Measurements from ENCODE around the gene IFNA7. TPM values are rescaled to one million over a fixed set of nuclear protein-coding genes. Genes with fewer than 3 reads are reported as not detected.
A peak's percentile ranks its signal among the peaks of the same experiment; 100 is the strongest.
"Not testable (repeated sequence)": the region's sequence is repeated elsewhere in the genome, so short reads cannot be mapped to it uniquely, and the experiment has no call there.

Gene IFNA7
- total RNA-seq, 2 experiments from 2014 or later, result not detected

DNA sequence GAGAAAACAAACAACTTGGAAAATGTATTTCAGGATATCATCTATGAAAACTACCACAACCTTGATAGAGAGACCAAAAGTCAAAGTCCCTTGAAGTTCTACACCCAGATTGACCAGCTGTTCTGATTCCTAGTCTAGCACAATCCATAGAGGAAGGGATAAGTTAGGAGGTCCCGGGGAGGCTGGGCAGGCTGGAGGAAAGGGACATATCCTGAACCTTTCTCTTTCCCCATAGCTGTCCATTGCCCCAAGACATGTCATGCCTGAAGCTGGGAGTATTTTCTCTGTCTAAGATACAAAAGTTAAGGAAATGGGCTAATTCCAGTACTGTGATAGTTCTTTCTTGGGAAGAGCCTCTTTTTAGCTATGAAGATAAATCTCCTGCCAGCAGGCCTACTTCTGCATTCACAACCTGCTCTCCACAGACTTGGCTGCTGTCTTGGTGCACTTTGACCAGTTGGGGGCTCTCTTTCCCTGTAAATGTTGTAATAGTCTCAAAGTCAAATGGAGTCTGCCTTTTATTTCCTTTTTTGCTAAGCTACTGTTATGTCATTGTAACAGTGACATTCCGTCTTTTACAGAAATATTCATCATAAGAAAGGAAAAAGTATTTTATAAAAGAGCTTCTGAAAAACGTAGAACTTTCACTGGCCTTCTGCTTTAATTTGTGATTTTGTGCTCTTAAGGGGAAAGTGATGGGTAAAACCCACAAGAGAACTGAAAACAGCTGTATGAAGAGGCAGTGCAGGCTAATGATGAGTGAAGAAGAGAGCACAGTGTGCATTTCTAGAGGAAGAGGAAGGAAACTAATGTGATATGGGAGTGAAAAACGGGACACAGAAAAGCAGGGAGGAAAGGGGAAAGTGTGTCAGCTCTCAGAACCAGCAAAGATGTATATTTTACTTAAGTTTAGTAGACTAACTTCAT lies 18.9 kb downstream of the IFNA7 start:
- ChIA-PET POLR2A (interaction anchor here (0.6 to 0.7 kb wide), 3 partner anchors 9 to 764 kb away, joined by 3 to 4 read pairs (median 3); no protein-coding TSS in a partner anchor), CTCF (interaction anchor here (1.2 to 1.7 kb wide), 3 partner anchors 9 to 21 kb away, joined by 3 to 6 read pairs (median 6); no protein-coding TSS in a partner anchor)
- H3K27me3 ChIP-seq (ENCODE audit: control insufficient read depth in 1 of 2, insufficient read depth in 2 of 2, low read length in 2 of 2); H3K9me3 Mint-ChIP-seq; H3K27me3 Mint-ChIP-seq; H3K4me1 ChIP-seq (ENCODE audit: insufficient read depth, low read length); H3K4me3 Mint-ChIP-seq; H3K27ac ChIP-seq (ENCODE audit: low read depth in 1 of 2, low read length in 2 of 2); H3K9me3 ChIP-seq (ENCODE audit: control insufficient read depth in 1 of 2, insufficient read depth in 1 of 2, low read length in 2 of 2); H3K4me3 ChIP-seq (ENCODE audit: low read length); H3K36me3 ChIP-seq (ENCODE audit: insufficient read depth, low read length); intact Hi-C loops (cut with DNase I, micrococcal nuclease); H3K4me1 Mint-ChIP-seq (ENCODE audit: low read depth); H3K36me3 Mint-ChIP-seq (ENCODE audit: low read depth); H3K27ac Mint-ChIP-seq: not testable (repeated sequence)
- DNase-seq (peak in 5 of 14 experiments; percentile 5 to 54 (median 39)), ATAC-seq (ENCODE audit: poor library complexity) (peak; percentile 84)
- peak; percentile 60 for TF ChIP-seq CTCF (IDR thresholded peaks at IDR 0.05)

- Mint-ChIP-seq H3K36me3 (ENCODE audit: low read depth) (no peaks in the 10 kb centered on the region), H3K27me3 (no peaks in the 10 kb centered on the region), H3K4me3 (no peak overlapping the region), H3K27ac (no peak overlapping the region), H3K9me3 (no peaks in the 10 kb centered on the region), H3K4me1 (ENCODE audit: low read depth) (no peaks in the 10 kb centered on the region)
- intact Hi-C loops (cut with DNase I, micrococcal nuclease), result no loop called here
- no peak for DNase-seq
- CTCF ChIA-PET, result interaction anchor here (1.3 kb wide), 1 partner anchor 8 kb away, joined by 6 read pairs; no protein-coding TSS in a partner anchor
- Histone ChIP-seq H3K4me3 (ENCODE audit: low read length) (no peak overlapping the region), H3K27ac (ENCODE audit: low read depth in 1 of 2, low read length in 2 of 2) (no peak overlapping the region), H3K36me3 (ENCODE audit: insufficient read depth, low read length) (no peaks in the 10 kb centered on the region), H3K4me1 (ENCODE audit: insufficient read depth, low read length) (no peaks in the 10 kb centered on the region), H3K9me3 (ENCODE audit: control insufficient read depth in 1 of 2, insufficient read depth in 1 of 2, low read length in 2 of 2) (no peaks in the 10 kb centered on the region), H3K27me3 (ENCODE audit: control insufficient read depth in 1 of 2, insufficient read depth in 2 of 2, low read length in 2 of 2) (no peaks in the 10 kb centered on the region)
- POLR2A ChIA-PET, result no interaction called here
- ATAC-seq (ENCODE audit: poor library complexity), result no peak
- TF ChIP-seq CTCF (IDR thresholded peaks at IDR 0.05), result no peak
Observed at GRCh38 chr9:21174671-21175070, 27.3 kb downstream of the IFNA7 start.

GRCh38 chr9:21172156-21172555 lies 29.8 kb downstream of the IFNA7 start:
- no peak overlapping the region for H3K4me3 ChIP-seq (ENCODE audit: low read length)
- no peaks in the 10 kb centered on the region for H3K27me3 ChIP-seq (ENCODE audit: control insufficient read depth in 1 of 2, insufficient read depth in 2 of 2, low read length in 2 of 2)
- Mint-ChIP-seq H3K36me3 (ENCODE audit: low read depth) (no peaks in the 10 kb centered on the region), H3K27me3 (peaks cover 6% of the 10 kb centered on the region), H3K4me3 (no peak overlapping the region), H3K27ac (no peak overlapping the region), H3K4me1 (ENCODE audit: low read depth) (no peaks in the 10 kb centered on the region), H3K9me3 (no peaks in the 10 kb centered on the region)
- H3K27ac ChIP-seq (ENCODE audit: low read depth in 1 of 2, low read length in 2 of 2), result no peak overlapping the region
- ATAC-seq (ENCODE audit: poor library complexity) (no peak), DNase-seq (no peak)
- TF ChIP-seq CTCF (IDR thresholded peaks at IDR 0.05), result no peak
- ChIA-PET CTCF (no interaction called here), POLR2A (no interaction called here)
- no peaks in the 10 kb centered on the region for H3K9me3 ChIP-seq (ENCODE audit: control insufficient read depth in 1 of 2, insufficient read depth in 1 of 2, low read length in 2 of 2)
- H3K36me3 ChIP-seq (ENCODE audit: insufficient read depth, low read length), result no peaks in the 10 kb centered on the region
- intact Hi-C loops (cut with DNase I, micrococcal nuclease), result no loop called here
- no peaks in the 10 kb centered on the region for H3K4me1 ChIP-seq (ENCODE audit: insufficient read depth, low read length)

All from CD4-positive, alpha-beta T cell (primary cell).